IMR-90 (cell line): ENCODE data around the gene CFAP299. TPM values are rescaled to one million over a fixed set of nuclear protein-coding genes. Genes with fewer than 3 reads are reported as not detected.

Experiments
- ATAC-seq: fragments of 200-7000 bp; cut with Tn5 transposase; 2 replicates; pipeline ENCODE4 v1.9.1; 2020; ENCODE audit warnings: low read depth, mild to moderate bottlenecking, moderate library complexity
- BruUV-seq: library from RNA; stranded (reverse); fragments of 400-500 nt; replicated peaks from 2 replicates; lab custom pipeline; 2021; lab: Mats Ljungman, UMichigan
- CTCF ChIA-PET: fragments of 300-600 bp; formaldehyde crosslinking; extraction: SDS; loops from one replicate; lab custom pipeline; 2021; ENCODE audit warnings: antibody characterized with exemption; lab: Yijun Ruan, JAX
- POLR2A ChIA-PET: fragments of 300-600 bp; sonication (Branson Sonifier 250); formaldehyde crosslinking; loops from one replicate; lab custom pipeline; 2022; ENCODE audit warnings: antibody characterized with exemption; ENCODE audit not compliant: unreplicated experiment; lab: Charles Lee
- DNase-seq: peaks from one replicate; pipeline ENCODE4 v3.0.0; 2013
- H2AFZ ChIP-seq: replicated peaks from 2 replicates; pipeline ENCODE3; 2013; ENCODE audit warnings: low read length, mild to moderate bottlenecking; ENCODE audit not compliant: poor library complexity
- H2AK5ac ChIP-seq: 2 replicates; pipeline ENCODE4 v1.6.1; 2013; ENCODE audit warnings: low read depth, low read length, inconsistent platforms
- H2AK9ac ChIP-seq: replicated peaks from 2 replicates; pipeline ENCODE3; 2013; ENCODE audit warnings: mild to moderate bottlenecking, low read depth, low read length, moderate library complexity; ENCODE audit not compliant: poor library complexity
- H2BK120ac ChIP-seq: 2 replicates; pipeline ENCODE4 v1.6.1; 2013; ENCODE audit warnings: low read depth, low read length, inconsistent platforms
- H2BK15ac ChIP-seq: 3 replicates; pipeline ENCODE4 v1.6.1; 2013; ENCODE audit warnings: low read depth, low read length, inconsistent platforms
- H2BK20ac ChIP-seq: 2 replicates; pipeline ENCODE4 v1.6.1; 2013; ENCODE audit warnings: low read depth, mild to moderate bottlenecking, inconsistent platforms, low read length, moderate library complexity
- H2BK5ac ChIP-seq: 2 replicates; pipeline ENCODE4 v1.6.1; 2013; ENCODE audit warnings: mild to moderate bottlenecking, low read depth, low read length, inconsistent platforms; ENCODE audit not compliant: poor library complexity, severe bottlenecking
- H3K14ac ChIP-seq: replicated peaks from 2 replicates; pipeline ENCODE4 v1.6.1; 2013; ENCODE audit warnings: low read depth, low read length, inconsistent platforms
- H3K18ac ChIP-seq: 2 replicates; pipeline ENCODE4 v1.6.1; 2013; ENCODE audit warnings: low read depth, low read length, control low read depth
- H3K23ac ChIP-seq: 2 replicates; pipeline ENCODE4 v1.6.1; 2013; ENCODE audit warnings: low read depth, low read length, inconsistent platforms
- H3K27ac ChIP-seq: 2 replicates; pipeline ENCODE4 v1.5.1; 2013; ENCODE audit warnings: mild to moderate bottlenecking, control low read depth, low read length; ENCODE audit not compliant: insufficient read depth
- H3K27me3 ChIP-seq: 2 replicates; pipeline ENCODE4 v1.6.1; 2013; ENCODE audit warnings: low read length; ENCODE audit not compliant: control insufficient read depth, insufficient read depth
- H3K36me3 ChIP-seq: 2 replicates; pipeline ENCODE4 v1.6.1; 2013; ENCODE audit warnings: low read length, mixed read lengths; ENCODE audit not compliant: control insufficient read depth, insufficient read depth
- H3K4ac ChIP-seq: 2 replicates; pipeline ENCODE4 v1.6.1; 2013; ENCODE audit warnings: low read depth, low read length, inconsistent platforms
- H3K4me1 ChIP-seq: 2 replicates; pipeline ENCODE4 v1.6.1; 2013; ENCODE audit warnings: low read length, mixed read lengths; ENCODE audit not compliant: control insufficient read depth, insufficient read depth
- H3K4me2 ChIP-seq: 2 replicates; pipeline ENCODE4 v1.6.1; 2013; ENCODE audit warnings: low read depth, mild to moderate bottlenecking, control low read depth, low read length, moderate library complexity
- H3K4me3 ChIP-seq: 2 replicates; pipeline ENCODE4 v1.5.1; 2013; ENCODE audit warnings: low read depth, mild to moderate bottlenecking, control low read depth, low read length, moderate library complexity; ENCODE audit not compliant: insufficient read depth
- H3K56ac ChIP-seq: 2 replicates; pipeline ENCODE4 v1.6.1; 2013; ENCODE audit warnings: low read length, inconsistent platforms; ENCODE audit not compliant: insufficient read depth; ENCODE audit errors: extremely low read depth
- H3K79me1 ChIP-seq, 2 experiments: 2 replicates each; pipeline ENCODE4 v1.6.1; 2013; ENCODE audit warnings: low read length in 2 of 2, inconsistent platforms in 1 of 2, low read depth in 1 of 2
- H3K9ac ChIP-seq: 2 replicates; pipeline ENCODE4 v1.6.1; 2013; ENCODE audit warnings: low read depth, low read length, control low read depth
- H3K9me1 ChIP-seq: 2 replicates; pipeline ENCODE4 v1.6.1; 2013; ENCODE audit warnings: low read length, inconsistent platforms; ENCODE audit not compliant: insufficient read depth
- H3K9me3 ChIP-seq: 2 replicates; pipeline ENCODE4 v1.6.1; 2013; ENCODE audit warnings: low read length; ENCODE audit not compliant: control insufficient read depth, insufficient read depth
- H4K20me1 ChIP-seq: 2 replicates; pipeline ENCODE4 v1.6.1; 2013; ENCODE audit warnings: low read length, inconsistent platforms; ENCODE audit not compliant: insufficient read depth
- H4K5ac ChIP-seq: 2 replicates; pipeline ENCODE4 v1.6.1; 2013; ENCODE audit warnings: mild to moderate bottlenecking, low read depth, low read length, control low read depth
- H4K8ac ChIP-seq, 2 experiments: 2 replicates each; pipeline ENCODE4 v1.6.1; 2013; ENCODE audit warnings: low read depth in 2 of 2, low read length in 2 of 2, control low read depth in 1 of 2, inconsistent platforms in 1 of 2
- H4K91ac ChIP-seq: 2 replicates; pipeline ENCODE4 v1.6.1; 2013; ENCODE audit warnings: low read depth, low read length, inconsistent platforms; ENCODE audit not compliant: insufficient read depth
- CEBPB ChIP-seq: IDR thresholded peaks from 2 replicates; pipeline ENCODE4 v1.6.1; 2012; ENCODE audit warnings: low read depth, low read length, improper control_type of control experiment
- MAFK ChIP-seq: IDR thresholded peaks from 2 replicates; pipeline ENCODE4 v1.6.1; 2012; ENCODE audit warnings: low read depth, low read length, improper control_type of control experiment
- POLR2A ChIP-seq: IDR thresholded peaks from 2 replicates; pipeline ENCODE4 v1.6.1; 2012; ENCODE audit warnings: mild to moderate bottlenecking, low read depth, low read length
- WGBS, 2 experiments: methylation state at CpG; one replicate each; pipeline versions ENCODE4 v1.1.5 to v1.1.7; 2013; ENCODE audit warnings: missing lambda C conversion rate in 2 of 2; ENCODE audit not compliant: insufficient read length in 1 of 2; ENCODE audit errors: extremely low coverage in 2 of 2; 5-methylcytosine and 5-hydroxymethylcytosine counted together
- dilution Hi-C: fragments of 300-500 bp; cut with HindIII; formaldehyde crosslinking; loops from one replicate; pipeline ENCODE4 v1.14.3; 2018; ENCODE audit warnings: low sequenced_read_pairs; ENCODE audit not compliant: unreplicated experiment
- in situ Hi-C: fragments of 300-500 bp; cut with MboI; formaldehyde crosslinking; loops from 3 replicates; pipeline ENCODE4 v1.14.3; 2019; ENCODE audit warnings: low sequenced_read_pairs, inconsistent platforms, mixed read lengths
- intact Hi-C: fragments of 100-400 bp; cut with micrococcal nuclease; formaldehyde crosslinking; loops from 2 replicates; pipeline ENCODE4 v1.10.0; 2022
- polyA plus RNA-seq, 3 experiments: library from polyadenylated mRNA; depleted of rRNA; stranded (reverse); fragments of >200 nt; gene quantifications; 2 replicates each; pipeline ENCODE4 v1.2.3, GENCODE V29; 2012; ENCODE audit warnings: low replicate concordance in 1 of 3
- total RNA-seq: library from RNA; depleted of rRNA; stranded (reverse); fragments of >200 nt; gene quantifications from 2 replicates; pipeline ENCODE4 v1.2.3, GENCODE V29; 2012

CFAP299 gene
- total and polyA plus RNA-seq, 2 of the 4 experiments (the other 2 are of a cell fraction) = 1.0 to 1.1 TPM

DNA sequence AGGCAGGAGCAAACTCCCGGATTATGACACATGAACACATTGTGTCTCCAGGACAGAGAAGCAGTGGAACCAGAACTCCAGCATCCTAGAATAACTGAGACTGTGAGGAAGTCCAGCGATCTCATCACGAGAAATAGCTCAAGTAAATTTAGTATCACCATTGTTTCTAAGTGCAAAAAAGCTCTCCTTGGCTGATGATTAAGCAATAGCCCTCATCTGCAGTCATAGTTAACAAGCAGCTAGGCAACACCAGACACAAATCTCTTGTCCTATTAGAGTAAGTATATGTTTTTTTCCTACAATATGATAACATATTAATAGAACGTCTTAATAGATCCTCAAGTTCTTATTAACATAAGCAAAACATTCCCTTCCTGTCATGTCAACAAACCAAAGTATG, 2.4 kb upstream of the CFAP299 start:
- Histone ChIP-seq H3K27ac (no peak overlapping the region), H3K14ac (no peak overlapping the region), H3K79me1 (peaks cover 0 to 12% of the 10 kb centered on the region in 2 experiments; a peak in 1 of 4 replicates), H3K9ac (no peak overlapping the region), H3K23ac (no peak overlapping the region), H3K56ac (no peak overlapping the region), H3K4me1 (peaks cover 4% of the 10 kb centered on the region; the same call in 1 of the 2 replicates), H2AK5ac (no peak overlapping the region), H4K91ac (no peak overlapping the region), H3K27me3 (no peaks in the 10 kb centered on the region), H2BK20ac (no peak overlapping the region), H3K4me3 (no peak overlapping the region), H4K8ac (no peak overlapping the region), H3K4ac (no peak overlapping the region), H2BK5ac (no peak overlapping the region), H2AK9ac (no peak overlapping the region), H2BK120ac (no peak overlapping the region), H4K20me1 (no peaks in the 10 kb centered on the region), H3K18ac (peak overlapping the region; percentile 46; the same call in 1 of the 2 replicates), H3K36me3 (no peaks in the 10 kb centered on the region), H2AFZ (no peak overlapping the region), H4K5ac (no peak overlapping the region), H3K9me3 (no peaks in the 10 kb centered on the region), H2BK15ac (no peak overlapping the region), H3K9me1 (no peaks in the 10 kb centered on the region), H3K4me2 (no peak overlapping the region; the same call in 1 of the 2 replicates)
- TF ChIP-seq MAFK (no peak), POLR2A (no peak), CEBPB (peak; percentile 89)
- POLR2A ChIA-PET = no interaction called here
- dilution Hi-C loops = no loop called here
- CTCF ChIA-PET = interaction anchor here (0.8 to 1.1 kb wide), 2 partner anchors 112 to 131 kb away, joined by 3 to 4 read pairs; no protein-coding TSS in a partner anchor
- WGBS, 2 experiments = no CpG with 5 or more reads among the region's 4 CpGs
- ATAC-seq = no peak
- in situ Hi-C loops = loop anchor here (10.0 to 25.0 kb wide), 2 partner anchors 108 to 1396 kb away; partner anchors contain the start of gene PAQR3
- intact Hi-C loops = no loop called here
- DNase-seq = peak; percentile 34
- no TSS peak for BruUV-seq
